ENCODE data around the gene DSE.

Gene DSE

DNA sequence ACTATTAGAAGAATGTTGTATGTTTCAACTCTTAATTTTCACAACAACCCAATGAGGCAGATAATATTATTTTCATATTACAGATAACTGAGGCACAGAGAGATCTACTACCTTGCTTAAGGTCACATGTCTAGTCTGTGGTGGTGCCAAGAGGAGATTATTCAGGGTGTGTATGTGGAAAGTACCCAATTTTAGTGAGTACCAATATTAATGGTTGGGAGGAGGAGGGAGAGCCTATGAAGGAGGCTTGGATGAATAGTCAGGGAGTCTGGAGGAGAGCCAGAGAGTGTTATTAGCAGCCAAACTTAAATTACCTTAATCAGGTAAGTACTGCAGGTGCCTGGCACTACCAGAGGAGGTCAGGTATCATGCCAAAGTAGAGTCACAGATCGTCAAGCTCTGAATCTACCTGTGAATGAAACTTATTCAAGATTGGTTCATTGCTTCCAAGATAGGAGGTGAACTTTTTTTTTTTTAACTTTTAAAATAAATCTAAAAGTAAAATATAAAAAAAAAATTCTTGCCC is 79.5 kb downstream of the DSE start:
- peak; percentile 47 for DNase-seq

DNA sequence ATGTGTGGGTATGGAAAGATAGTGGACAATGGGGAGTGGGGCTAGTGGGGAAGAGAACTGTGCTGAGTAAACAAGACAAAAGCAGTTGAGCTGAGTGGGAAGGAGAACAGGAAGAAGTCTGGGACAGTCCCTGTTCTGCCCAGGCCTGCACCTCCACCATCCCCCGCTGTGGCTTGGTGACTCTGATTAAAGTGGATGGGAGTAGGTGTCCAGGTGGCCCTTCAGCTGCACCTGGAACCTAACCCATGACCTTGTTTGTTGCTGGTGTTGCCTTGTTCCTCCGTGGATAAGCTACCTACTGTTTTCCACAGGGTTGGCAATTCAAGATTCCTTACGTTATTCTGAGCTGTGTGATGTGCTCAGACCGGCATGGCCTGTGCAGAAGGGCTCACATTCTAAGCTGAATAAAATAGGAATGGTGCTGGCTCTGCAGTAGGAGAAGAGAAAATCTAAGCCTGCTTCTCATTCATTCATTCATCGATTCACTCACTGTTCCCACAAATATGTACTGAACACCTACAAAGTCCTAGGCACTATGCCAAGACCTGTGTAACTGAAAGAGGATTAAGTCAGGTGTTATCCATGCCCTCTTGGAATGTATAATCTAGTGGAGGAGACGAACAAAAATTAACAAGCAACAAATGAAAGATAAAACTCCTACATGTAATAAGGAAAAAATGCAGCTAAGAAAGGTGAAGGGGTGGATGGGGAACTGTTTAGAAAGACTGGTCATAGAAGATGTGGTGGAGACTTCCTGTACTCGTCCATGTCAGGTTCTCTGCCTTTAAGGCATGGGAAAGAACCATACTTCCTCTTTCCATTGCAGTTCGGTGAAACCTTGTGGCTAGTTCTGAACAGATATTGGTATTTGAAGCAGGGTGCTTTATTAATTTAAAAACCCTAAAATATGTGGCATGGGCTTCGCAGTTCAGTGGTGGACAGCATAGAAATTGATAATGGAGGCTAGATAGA is 80.3 kb downstream of the DSE start:
- peak; percentile 30 for DNase-seq

DNA sequence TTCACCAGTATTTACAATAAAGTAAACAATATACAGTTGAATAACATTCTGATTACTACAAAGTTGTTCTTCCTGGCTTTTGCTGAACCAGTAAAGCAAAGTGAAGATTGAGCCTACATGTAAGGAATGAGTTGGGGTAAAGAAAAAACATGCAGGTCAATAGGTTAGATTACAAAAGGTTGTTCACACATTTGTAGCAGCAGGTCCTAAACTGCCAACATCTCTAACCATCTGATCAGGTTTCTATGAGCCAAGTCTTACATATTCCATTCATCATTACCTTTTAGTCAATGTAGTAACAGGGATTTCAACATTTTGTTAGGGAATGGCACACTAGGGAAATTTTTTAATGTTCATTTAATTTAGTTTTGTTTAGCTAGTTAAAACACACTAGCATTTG is 81.2 kb downstream of the DSE start:
- no peak for DNase-seq

DNA sequence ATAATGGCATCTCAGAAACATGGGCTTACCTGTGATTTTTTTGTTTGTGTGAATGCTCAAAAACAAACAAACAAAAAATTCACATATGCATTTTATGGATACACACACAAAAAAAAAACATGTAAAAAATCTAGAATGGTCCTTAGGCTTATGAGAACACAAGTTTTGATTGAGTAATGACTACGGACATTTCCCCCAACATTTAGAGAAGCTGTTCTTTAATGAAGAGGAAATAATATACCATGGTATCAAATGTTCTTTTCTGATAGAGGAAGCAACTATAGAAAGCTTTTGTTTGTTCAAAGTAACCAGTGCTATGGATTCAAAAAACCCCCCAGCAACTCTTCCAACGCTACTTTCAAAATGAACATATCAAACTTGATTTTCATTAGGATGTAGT is 81.8 kb downstream of the DSE start:
- no peak for DNase-seq

DNA sequence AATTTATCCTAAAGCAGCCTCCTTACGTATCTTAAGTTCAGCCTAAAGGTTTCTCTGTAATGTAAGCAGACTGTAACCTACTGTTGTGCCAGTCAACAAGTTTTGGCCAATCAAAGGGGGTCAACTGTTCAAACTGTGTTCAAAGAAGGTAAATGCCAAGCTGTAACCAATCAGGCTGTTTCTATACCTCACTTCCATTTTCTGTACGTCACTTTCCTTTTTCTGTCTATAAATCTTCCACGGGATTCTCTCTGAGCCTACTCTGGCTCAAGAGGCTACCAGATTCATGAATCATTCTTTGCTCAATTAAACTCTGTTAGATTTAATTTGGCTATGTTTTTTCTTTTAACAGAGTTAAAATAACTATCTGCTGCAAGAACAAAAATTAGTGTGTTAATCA is 85.4 kb downstream of the DSE start:
- DNase-seq = no peak

DNA sequence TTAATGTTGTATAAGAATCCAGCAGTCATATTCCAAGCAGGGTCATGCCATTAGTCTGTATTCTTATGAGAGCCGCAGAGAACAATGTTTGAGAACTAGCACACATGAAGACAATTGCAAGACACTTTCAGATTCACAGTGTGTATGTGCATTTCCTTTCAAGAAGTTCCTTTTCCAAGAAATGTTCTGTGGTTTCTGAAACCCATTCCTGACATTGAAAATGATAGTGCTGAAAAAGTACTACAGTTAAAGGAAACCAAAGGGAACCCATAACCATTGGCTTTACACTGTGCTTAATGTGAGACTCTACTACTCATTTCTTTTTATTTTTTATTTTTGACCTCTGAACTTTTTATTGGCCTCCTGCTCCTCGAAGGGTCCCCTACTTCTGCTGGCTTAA is 86.2 kb downstream of the DSE start:
- no peak for DNase-seq

DNA sequence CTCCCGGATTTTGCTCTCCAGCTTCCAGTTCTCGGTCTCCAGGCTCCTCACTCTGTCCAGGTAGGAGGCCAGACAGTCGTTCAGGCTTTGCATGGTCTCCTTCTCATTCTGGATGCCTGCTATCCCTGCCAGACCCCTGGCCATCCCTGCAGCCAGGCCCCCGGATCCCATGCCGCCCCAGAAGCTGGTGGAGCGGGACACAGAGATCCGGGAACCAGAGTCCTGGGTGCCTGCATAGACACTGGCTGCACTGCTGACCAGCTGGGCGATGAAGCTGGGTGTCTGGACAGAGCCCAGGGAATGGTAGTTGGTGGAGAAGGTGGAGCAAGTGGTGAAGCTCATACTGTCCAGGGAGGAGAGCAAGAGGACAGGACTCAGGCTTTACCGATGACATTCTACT is 87.5 kb downstream of the DSE start:
- no peak for DNase-seq

DNA sequence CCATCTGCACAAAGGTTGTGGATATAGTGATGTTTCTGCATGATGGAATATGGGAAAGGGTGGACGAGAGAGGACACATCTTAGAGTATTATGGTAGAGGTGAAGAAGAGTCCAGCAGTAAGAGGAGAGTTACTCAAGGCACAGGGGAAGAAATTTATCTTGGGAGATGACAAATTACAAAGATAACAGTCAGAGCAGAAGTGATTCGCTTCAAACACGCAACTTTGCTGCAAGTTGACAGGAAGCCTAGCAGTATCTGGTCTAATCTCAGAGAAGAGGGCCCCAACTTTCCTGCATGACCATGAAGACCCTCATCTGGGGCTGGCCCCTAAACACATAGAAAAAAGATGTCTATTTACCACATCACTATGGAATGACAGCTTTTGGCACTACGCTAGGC is 89.2 kb downstream of the DSE start:
- DNase-seq = no peak

DNA sequence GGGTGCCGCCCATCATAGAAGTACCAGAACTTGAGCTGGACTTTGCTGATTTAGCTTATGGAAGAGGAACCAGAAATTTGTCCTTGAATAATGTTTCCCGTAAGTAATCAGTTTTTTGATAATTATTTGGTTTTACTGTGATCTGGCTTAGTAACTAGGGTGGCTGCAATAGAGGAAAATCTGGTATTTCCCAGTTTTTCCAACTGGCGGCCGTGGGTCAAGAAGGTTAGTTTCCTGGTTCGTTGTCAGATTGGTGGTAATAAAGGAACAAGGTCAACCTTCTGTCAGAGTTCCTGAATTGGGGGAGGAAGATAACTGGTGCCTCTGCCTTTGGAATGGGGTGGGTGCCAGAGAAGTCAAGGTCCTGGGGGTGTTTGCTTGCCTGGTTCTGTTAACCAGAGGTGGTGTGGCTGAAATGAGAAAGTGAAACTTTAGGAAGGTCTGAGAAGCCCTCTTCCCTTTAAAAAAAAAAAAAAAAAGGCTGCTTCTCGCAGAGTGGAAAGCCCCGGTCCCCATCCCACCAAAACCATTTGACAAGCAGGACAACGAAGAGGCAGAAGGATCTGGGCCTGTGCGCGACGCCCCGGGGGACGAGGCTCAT is 90.7 kb downstream of the DSE start, which contains the start of gene CALHM6:
CALHM6 (plus strand) TSS at position 45 of the 601 bp plus-strand sequence; CDS start at position 600, 555 bp downstream.
- DNase-seq = no peak

DNA sequence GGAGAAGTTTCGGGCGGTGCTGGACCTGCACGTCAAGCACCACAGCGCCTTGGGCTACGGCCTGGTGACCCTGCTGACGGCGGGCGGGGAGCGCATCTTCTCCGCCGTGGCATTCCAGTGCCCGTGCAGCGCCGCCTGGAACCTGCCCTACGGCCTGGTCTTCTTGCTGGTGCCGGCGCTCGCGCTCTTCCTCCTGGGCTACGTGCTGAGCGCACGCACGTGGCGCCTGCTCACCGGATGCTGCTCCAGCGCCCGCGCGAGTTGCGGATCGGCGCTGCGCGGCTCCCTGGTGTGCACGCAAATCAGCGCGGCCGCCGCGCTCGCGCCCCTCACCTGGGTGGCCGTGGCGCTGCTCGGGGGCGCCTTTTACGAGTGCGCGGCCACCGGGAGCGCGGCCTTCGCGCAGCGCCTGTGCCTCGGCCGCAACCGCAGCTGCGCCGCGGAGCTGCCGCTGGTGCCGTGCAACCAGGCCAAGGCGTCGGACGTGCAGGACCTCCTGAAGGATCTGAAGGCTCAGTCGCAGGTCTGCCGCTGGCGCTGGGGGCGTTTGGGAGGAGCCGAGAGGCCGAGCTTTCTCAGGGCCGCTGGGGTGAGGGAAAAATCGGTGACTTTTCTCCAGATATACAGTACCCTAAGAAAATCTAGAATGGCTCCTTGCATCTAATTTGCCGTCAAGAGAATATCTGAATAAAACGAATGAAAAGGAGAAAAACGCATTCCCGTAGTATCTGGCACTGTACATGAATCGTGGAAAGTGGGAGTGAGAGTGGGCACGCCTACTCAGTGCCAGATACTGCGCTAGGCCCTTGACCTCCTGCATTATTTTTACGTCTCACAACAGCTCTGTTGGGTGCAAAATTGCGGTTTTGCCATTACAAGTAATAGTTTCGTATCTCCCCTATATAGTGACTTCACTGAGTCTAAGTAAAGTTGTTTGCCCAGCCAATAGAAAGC is 91.5 kb downstream of the DSE start:
- DNase-seq = peak; percentile 91

DNA sequence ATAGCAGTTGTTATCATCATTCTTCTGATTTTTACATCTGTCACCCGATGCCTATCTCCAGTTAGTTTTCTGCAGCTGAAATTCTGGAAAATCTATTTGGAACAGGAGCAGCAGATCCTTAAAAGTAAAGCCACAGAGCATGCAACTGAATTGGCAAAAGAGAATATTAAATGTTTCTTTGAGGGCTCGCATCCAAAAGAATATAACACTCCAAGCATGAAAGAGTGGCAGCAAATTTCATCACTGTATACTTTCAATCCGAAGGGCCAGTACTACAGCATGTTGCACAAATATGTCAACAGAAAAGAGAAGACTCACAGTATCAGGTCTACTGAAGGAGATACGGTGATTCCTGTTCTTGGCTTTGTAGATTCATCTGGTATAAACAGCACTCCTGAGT is 92.6 kb downstream of the DSE start:
- DNase-seq = no peak

DNA sequence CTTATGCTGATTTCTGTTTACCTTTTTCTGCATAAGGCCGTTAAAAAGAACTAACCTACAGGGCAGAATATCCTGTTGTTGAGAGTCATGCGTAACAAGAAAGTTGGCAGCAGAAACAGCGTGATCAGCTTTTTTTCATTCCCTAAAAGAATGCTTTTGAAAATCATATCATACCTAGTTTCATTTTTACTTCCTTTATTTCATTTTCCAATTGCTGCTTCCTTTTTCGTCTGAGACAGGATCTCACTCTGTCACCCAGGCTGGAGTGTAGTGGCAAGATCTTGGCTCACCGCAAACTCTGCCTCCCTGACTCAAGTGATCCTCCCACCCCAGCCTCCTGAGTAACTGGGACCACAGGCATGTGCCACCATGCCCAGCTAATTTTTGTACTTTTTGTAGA is 94.5 kb downstream of the DSE start:
- DNase-seq = no peak

DNA sequence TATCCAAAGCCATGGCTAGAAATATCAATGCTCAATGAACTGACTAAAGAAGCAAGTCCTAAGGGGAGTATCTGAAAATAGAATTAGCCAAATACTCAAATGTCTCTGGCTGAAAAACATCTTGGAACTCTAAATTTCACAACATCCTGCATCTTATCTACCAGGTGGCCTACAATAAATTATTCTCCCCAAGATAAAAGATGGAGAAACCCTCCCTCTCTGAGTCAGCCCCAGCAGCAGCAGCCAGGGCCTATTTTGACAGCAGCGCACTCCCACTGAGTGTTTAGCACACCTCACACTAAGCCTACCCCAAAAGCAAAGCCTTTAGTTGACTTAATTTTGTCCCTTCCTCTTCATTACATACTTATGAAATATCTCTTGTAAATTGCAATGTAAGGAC is 96.3 kb downstream of the DSE start:
- DNase-seq = peak; percentile 18

DNA sequence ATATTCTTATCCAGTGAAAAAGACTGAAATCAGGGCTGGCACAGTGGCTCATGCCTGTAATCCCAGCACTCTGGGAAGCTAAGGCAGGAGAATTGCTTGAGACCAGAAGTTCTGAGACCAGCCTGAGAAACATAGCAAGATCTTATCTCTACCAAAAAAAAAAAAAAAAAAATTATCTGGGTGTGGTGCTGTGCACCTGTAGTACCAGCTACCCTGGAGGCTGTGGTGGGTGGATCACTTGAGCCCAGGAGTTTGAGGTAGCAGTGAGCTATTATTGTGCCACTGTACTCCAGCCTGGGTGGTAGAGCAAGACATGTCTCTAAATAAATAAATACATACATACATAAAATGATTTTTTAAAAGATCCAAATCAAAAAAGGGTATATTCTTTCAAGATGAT is 96.8 kb downstream of the DSE start:
- no peak for DNase-seq

DNA sequence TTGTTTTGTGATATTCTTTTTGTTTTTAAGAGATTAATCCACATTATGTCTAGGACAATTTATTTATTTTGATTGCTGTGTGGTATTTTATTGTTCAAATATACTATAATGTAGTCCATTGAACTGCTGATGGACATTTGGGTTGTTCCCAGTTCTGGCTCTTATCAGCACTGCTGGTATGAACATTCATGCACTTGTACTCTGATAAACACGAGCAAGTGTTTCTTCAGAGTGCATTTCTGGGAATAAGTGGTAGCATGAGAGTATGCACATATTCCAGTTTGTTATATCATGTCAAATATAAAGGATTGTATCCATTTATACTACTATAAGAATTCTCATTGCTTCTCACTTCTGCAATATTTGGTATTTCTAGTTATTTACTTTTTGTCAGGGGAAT is 97.5 kb downstream of the DSE start:
- no peak for DNase-seq

DNA sequence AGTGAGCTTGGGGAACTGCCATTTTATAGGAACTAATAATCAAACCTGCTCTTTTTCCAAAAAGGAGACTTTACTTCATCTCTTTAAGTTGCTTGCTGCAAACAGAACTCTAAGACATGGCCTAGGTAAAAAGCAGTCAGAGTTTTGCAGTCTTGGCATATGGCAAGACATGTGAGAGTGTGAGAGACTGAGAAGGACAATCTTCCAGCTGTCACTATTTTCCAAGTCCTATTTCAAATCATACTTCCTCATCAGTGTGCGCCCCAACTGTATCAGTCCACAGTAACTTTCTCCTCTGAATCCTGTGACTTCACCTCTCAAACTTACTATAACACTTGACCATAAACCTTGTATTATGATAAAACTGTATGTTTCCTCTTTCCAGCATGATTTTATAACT is 100.8 kb downstream of the DSE start:
- no peak for DNase-seq

DNA sequence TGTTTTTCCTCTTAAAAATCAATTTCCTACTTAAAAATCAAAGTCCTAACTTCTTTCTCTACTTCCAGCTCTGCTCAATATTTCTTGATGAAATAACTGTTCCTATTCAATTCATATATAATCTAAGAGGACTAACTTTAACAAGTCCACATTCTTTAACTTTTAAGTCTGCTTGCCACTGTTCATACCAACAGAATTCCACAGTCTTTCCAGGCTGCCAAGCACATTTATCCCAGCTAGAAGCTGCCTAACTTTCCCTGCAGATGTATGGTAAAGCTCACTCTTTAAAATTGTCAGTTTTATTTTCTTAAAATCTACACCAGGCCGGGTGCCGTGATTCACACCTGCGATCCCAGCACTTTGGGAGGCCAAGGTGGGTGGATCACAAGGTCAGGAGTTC is 102.0 kb downstream of the DSE start:
- DNase-seq = no peak

DNA sequence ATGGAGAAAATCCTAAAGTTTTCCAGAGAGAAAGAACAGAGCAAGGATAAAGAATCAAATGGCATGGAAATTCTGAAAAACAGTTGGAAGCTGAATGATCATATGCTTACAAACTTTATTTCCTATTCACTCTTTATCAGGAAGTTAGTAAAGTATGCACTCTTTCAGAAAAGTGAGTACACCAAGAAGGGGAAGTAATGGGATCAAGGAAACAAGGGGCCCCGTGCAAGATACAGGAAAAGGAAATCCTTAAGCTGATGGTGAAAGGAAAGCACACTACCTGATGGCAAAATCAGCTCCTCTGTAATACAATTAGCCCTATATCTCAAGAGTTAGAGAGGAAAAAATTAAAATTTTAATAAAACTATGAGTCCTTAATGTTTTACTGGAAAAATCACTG is 104.4 kb downstream of the DSE start:
- no peak for DNase-seq

DNA sequence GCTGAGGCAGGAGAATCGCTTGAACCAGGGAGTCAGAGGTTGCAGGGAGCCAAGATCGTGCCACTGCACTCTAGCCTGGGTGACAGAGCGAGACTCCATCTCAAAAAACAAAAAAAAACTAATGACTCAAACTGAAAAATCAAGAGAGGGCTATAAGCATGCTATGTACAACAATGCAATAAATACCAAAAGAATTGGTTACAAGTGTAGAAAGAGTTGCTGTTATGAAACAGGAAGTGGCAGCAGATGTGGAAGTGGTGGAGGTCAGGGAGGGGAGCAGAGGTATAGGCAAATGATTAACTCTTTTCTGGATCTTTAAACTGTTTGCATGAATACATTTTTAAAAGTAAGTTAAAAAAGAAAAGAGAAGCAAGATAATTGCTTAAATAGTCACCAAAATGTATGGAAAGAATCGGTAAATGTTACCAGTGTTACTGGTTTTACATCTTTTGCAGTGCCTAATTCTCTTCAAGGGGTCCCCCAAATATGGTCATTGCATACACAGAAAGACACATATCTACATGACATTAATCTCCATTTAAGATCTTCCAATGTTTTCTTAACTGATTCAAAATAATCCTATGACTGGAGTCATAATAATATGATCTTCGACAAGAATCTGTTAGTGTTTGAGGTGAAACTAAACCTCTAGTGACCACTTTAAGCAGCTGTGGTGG is 105.4 kb downstream of the DSE start:
- DNase-seq = peak; percentile 8

DNA sequence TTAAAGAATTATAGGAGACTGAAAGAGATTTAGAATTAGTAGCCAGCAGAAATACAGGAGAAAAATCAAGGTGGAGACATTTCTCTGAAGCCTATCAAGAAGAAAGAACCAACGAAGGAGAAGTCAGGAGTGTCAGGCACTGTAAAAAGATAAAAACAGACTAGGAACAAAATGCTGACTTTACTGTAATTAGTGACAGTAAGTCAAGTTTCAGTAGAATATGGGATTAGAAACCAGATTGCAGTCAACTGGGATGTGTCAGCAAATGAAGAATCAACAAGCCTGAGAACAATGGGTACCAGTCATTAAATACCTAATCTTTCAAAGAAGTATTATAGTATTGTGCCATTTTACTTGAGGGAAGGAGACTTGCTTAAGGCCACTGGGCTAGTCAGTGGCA is 112.0 kb downstream of the DSE start:
- DNase-seq = no peak

DNA sequence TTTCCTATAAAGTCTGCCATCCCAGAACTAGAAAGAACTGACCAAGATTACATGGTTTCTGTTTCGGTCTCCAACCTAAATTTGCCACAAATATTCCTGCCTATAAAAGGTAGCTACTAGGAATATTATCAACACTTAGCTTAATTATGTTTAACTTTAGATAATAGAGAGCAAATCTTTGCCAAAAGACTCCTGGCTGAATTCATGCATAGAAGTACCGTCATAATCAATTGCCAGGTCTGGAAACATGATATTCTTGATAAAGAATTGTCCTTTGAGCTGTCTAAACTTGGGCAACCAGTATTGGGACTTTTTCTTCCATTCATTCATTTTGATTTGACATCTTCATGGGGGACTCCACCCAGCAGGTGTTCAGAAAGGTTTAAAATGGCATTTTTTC is 112.9 kb downstream of the DSE start:
- no peak for DNase-seq

DNA sequence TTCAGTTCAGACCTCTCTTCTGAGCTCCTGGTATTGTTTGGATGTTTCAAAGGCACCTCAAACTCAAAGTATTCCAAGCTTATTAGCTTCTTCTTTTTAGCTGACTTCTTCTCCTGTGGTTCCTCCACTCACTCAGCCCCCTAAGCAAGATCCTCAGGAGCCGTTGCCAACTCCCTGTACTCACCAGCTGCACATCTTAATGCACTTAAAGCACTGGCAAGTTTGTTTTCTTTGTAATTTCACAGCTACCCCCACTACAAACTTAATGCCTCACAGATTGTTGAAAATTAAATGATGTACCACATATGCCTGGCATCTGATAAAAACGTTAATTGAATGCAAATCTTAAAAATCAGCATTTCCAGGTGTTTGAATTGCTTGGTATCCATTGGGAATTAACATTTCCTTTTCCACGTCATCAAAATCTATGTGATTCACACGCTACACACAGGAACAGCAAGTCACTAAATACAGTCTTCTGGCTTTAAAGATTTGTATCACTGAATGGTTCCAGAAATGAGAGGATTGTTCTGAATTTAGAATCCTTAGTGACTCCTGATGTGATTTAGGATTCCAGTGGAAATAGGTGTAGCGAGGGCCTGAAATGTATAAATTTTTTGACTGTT is 114.9 kb downstream of the DSE start:
- no peak for DNase-seq
